ENCODE data around the gene NAB2. TPM values are rescaled to one million over a fixed set of nuclear protein-coding genes. Genes with fewer than 3 reads are reported as not detected.

Gene NAB2
- total and polyA plus RNA-seq, 10 of the 15 experiments (the other 5 are each of a cell fraction or from before 2014, with no cell fraction given): 0.35 to 35.2 (median 15.3) TPM

GRCh38 chr12:57101892-57102695 lies 13.2 kb downstream of the NAB2 start:
- WGBS (ENCODE audit: insufficient coverage, insufficient replicate concordance, low lambda C conversion rate, missing lambda C conversion rate): 87% methylated on average over 15 of the region's 15 CpGs
- no peak overlapping the region for H3K4me2 ChIP-seq (ENCODE audit: control insufficient read depth, insufficient read depth)

DNA sequence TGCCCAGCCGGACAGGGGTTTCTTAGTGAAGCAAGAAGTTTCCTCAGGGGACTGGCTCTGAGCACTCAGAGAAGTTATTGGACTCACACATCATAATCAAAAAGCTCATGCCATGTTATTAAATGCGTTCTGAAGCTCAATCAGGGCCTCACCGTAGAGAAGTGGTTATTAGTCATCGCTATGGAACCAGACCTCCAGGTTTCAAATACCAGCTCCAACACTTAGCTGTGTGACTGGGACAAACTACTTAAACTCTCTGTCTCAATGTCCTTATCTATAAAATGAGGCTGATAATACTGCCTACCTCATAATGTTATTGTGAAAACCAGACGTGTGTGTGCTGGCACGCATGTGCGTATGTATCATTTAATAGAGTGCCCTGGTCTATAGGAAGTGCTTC lies 14.9 kb downstream of the NAB2 start:
- RAD21 ChIA-PET (ENCODE audit: unreplicated experiment): interaction anchor here (1.0 kb wide), 1 partner anchor 10 kb away, joined by 3 read pairs; no protein-coding TSS in a partner anchor
- Histone ChIP-seq H3K79me2 (ENCODE audit: control insufficient read depth, insufficient read depth, low read length) (peaks cover 11% of the 10 kb centered on the region), H2AFZ (ENCODE audit: control insufficient read depth, low read depth, low read length) (no peak overlapping the region), H3K4me2 (ENCODE audit: control insufficient read depth, insufficient read depth) (no peak overlapping the region), H3K9me3 (replicated peaks; ENCODE audit: control insufficient read depth, insufficient read depth, low read length) (no peaks in the 10 kb centered on the region), H3K4me1 (ENCODE audit: control insufficient read depth, insufficient read depth, low read length) (no peaks in the 10 kb centered on the region; the same call in 1 of the 2 replicates), H3K4me3 (no peak overlapping the region), H4K20me1 (ENCODE audit: control insufficient read depth, insufficient read depth) (no peaks in the 10 kb centered on the region), H3K27ac (ENCODE audit: control insufficient read depth, insufficient read depth) (no peak overlapping the region), H3K36me3 (ENCODE audit: control insufficient read depth in 2 of 2, insufficient read depth in 2 of 2, low read length in 1 of 2) (peaks cover 32 to 37% of the 10 kb centered on the region in 2 experiments), H3K27me3 (replicated peaks in 1 of 2; ENCODE audit: control insufficient read depth in 2 of 2, insufficient read depth in 2 of 2, low read length in 1 of 2) (no peaks in the 10 kb centered on the region), H3K9ac (ENCODE audit: control insufficient read depth, insufficient read depth, low read length) (no peak overlapping the region)
- SMC1A ChIA-PET (ENCODE audit: uncharacterized antibody, unreplicated experiment): interaction anchor here (1.4 kb wide), 1 partner anchor 8 kb away, joined by 3 read pairs; no protein-coding TSS in a partner anchor
- TSS peak; percentile 1 for BruUV-seq (replicated peaks)
- over 99% methylated on average over 7 of the region's 7 CpGs for WGBS (ENCODE audit: insufficient coverage, insufficient replicate concordance, low lambda C conversion rate, missing lambda C conversion rate)
- FAIRE-seq: no peak
- ATAC-seq: no peak
- intact Hi-C loops (cut with micrococcal nuclease; ENCODE audit: unreplicated experiment) (no loop called here), in situ Hi-C loops (cut with MboI) (no loop called here)
- POLR2A ChIA-PET: interaction anchor here (0.7 to 1.1 kb wide), 3 partner anchors 15 to 38 kb away, joined by 3 read pairs; partner anchors contain the start of gene NAB2
- no peak for DNase-seq (ENCODE audit: low read depth, low spot score)
- CTCF ChIA-PET: interaction anchor here (11.7 kb wide), 1 partner anchor 37 kb away, joined by 458 read pairs; no protein-coding TSS in a partner anchor
- TF ChIP-seq, protein P1, sequence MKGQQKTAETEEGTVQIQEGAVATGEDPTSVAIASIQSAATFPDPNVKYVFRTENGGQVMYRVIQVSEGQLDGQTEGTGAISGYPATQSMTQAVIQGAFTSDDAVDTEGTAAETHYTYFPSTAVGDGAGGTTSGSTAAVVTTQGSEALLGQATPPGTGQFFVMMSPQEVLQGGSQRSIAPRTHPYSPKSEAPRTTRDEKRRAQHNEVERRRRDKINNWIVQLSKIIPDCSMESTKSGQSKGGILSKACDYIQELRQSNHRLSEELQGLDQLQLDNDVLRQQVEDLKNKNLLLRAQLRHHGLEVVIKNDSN (IDR thresholded peaks at IDR 0.05; ENCODE audit: borderline replicate concordance, extremely low read length, insufficient read depth, low read depth, low read length): no peak
- TF ChIP-seq SUZ12 (IDR thresholded peaks at IDR 0.05; ENCODE audit: unreplicated experiment) (no peak), NFYA (IDR thresholded peaks at IDR 0.05; ENCODE audit: borderline replicate concordance, low read depth, low read length) (no peak), PKNOX1 (IDR thresholded peaks at IDR 0.05) (no peak), WRNIP1 (IDR thresholded peaks at IDR 0.05; ENCODE audit: borderline replicate concordance, low read depth, low read length) (no peak)
- TF ChIP-seq, protein P2, sequence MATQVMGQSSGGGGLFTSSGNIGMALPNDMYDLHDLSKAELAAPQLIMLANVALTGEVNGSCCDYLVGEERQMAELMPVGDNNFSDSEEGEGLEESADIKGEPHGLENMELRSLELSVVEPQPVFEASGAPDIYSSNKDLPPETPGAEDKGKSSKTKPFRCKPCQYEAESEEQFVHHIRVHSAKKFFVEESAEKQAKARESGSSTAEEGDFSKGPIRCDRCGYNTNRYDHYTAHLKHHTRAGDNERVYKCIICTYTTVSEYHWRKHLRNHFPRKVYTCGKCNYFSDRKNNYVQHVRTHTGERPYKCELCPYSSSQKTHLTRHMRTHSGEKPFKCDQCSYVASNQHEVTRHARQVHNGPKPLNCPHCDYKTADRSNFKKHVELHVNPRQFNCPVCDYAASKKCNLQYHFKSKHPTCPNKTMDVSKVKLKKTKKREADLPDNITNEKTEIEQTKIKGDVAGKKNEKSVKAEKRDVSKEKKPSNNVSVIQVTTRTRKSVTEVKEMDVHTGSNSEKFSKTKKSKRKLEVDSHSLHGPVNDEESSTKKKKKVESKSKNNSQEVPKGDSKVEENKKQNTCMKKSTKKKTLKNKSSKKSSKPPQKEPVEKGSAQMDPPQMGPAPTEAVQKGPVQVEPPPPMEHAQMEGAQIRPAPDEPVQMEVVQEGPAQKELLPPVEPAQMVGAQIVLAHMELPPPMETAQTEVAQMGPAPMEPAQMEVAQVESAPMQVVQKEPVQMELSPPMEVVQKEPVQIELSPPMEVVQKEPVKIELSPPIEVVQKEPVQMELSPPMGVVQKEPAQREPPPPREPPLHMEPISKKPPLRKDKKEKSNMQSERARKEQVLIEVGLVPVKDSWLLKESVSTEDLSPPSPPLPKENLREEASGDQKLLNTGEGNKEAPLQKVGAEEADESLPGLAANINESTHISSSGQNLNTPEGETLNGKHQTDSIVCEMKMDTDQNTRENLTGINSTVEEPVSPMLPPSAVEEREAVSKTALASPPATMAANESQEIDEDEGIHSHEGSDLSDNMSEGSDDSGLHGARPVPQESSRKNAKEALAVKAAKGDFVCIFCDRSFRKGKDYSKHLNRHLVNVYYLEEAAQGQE (IDR thresholded peaks at IDR 0.05; ENCODE audit: low read depth, low read length): no peak

More at GRCh38 chr12:57101892-57102695, 13.2 kb downstream of the NAB2 start:
- intact Hi-C loops (cut with micrococcal nuclease; ENCODE audit: unreplicated experiment): no loop called here
- H3K4me1 ChIP-seq (ENCODE audit: control insufficient read depth, insufficient read depth, low read length): no peaks in the 10 kb centered on the region; the same call in 1 of the 2 replicates
- ChIA-PET SMC1A (ENCODE audit: uncharacterized antibody, unreplicated experiment) (no interaction called here), CTCF (interaction anchor here (0.7 to 11.7 kb wide), 3 partner anchors 10 to 35 kb away, joined by 3 to 458 read pairs (median 4); no protein-coding TSS in a partner anchor), POLR2A (interaction anchor here (0.7 to 0.8 kb wide), 2 partner anchors 8 to 576 kb away, joined by 3 to 4 read pairs; no protein-coding TSS in a partner anchor), RAD21 (ENCODE audit: unreplicated experiment) (no interaction called here)
- no peak overlapping the region for H2AFZ ChIP-seq (ENCODE audit: control insufficient read depth, low read depth, low read length)
- no peaks in the 10 kb centered on the region for H4K20me1 ChIP-seq (ENCODE audit: control insufficient read depth, insufficient read depth)
- DNase-seq (ENCODE audit: low read depth, low spot score) (no peak), ATAC-seq (peak; percentile 7; the same call in 1 of the 3 replicates), FAIRE-seq (no peak)
- TF ChIP-seq POLR2A (IDR thresholded peaks at IDR 0.05; ENCODE audit: low read depth, low read length): 0 out of 2 replicates have a peak, but pooled peaks have one; percentile 21
- no peak for TF ChIP-seq NFIC (IDR thresholded peaks at IDR 0.05; ENCODE audit: low read depth, low read length)
- TF ChIP-seq RAD51 (IDR thresholded peaks at IDR 0.05): no peak
- peak; percentile 25; the same call in 1 of the 2 replicates for TF ChIP-seq SPI1 (IDR thresholded peaks at IDR 0.05; ENCODE audit: borderline replicate concordance, insufficient read depth, low read depth, low read length)
- no peaks in the 10 kb centered on the region; the same call in 1 of the 2 replicates for H3K79me2 ChIP-seq (ENCODE audit: control insufficient read depth, insufficient read depth, low read length)
- no peaks in the 10 kb centered on the region for H3K27me3 ChIP-seq (replicated peaks in 1 of 2; ENCODE audit: control insufficient read depth in 2 of 2, insufficient read depth in 2 of 2, low read length in 1 of 2)
- H3K9me3 ChIP-seq (replicated peaks; ENCODE audit: control insufficient read depth, insufficient read depth, low read length): no peaks in the 10 kb centered on the region
- no peak overlapping the region for H3K27ac ChIP-seq (ENCODE audit: control insufficient read depth, insufficient read depth)
- in situ Hi-C loops (cut with MboI): no loop called here
- no peak overlapping the region for H3K4me3 ChIP-seq
- H3K36me3 ChIP-seq (ENCODE audit: control insufficient read depth in 2 of 2, insufficient read depth in 2 of 2, low read length in 1 of 2): peaks cover 26 to 30% of the 10 kb centered on the region in 2 experiments
- no TSS peak for BruUV-seq (replicated peaks)
- no peak overlapping the region for H3K9ac ChIP-seq (ENCODE audit: control insufficient read depth, insufficient read depth, low read length)
